RWPE1 (cell line): ENCODE results near the gene CCDC91.

ENCODE experiments used
- CTCF ChIA-PET: fragments of 350-600 bp; sonication (Branson Sonifier 250); formaldehyde crosslinking; extraction: SDS; loops from one replicate; lab custom pipeline; 2021; lab: Yijun Ruan, JAX
- POLR2A ChIA-PET: fragments of 400-600 bp; formaldehyde crosslinking; extraction: SDS; loops from one replicate; lab custom pipeline; 2020; ENCODE audit warnings: antibody characterized with exemption; ENCODE audit not compliant: low non-redundant PET; lab: Yijun Ruan, JAX
- DNase-seq: peaks from one replicate; pipeline ENCODE4 v3.0.0; 2012; ENCODE audit warnings: low spot score
- H3K27ac ChIP-seq: fragments of 450-650 bp; 2 replicates; pipeline ENCODE4 v1.5.1; 2017
- TF ChIP-seq, protein P1 (sequence below): fragments of 450-650 bp; conservative IDR thresholded peaks from 2 replicates; pipeline ENCODE4 v1.5.1; 2017; ENCODE audit warnings: low read depth, mild to moderate bottlenecking

Gene CCDC91

GRCh38 chr12:28413460-28414109, 223.3 kb downstream of the CCDC91 start:
- TF ChIP-seq, protein P1, sequence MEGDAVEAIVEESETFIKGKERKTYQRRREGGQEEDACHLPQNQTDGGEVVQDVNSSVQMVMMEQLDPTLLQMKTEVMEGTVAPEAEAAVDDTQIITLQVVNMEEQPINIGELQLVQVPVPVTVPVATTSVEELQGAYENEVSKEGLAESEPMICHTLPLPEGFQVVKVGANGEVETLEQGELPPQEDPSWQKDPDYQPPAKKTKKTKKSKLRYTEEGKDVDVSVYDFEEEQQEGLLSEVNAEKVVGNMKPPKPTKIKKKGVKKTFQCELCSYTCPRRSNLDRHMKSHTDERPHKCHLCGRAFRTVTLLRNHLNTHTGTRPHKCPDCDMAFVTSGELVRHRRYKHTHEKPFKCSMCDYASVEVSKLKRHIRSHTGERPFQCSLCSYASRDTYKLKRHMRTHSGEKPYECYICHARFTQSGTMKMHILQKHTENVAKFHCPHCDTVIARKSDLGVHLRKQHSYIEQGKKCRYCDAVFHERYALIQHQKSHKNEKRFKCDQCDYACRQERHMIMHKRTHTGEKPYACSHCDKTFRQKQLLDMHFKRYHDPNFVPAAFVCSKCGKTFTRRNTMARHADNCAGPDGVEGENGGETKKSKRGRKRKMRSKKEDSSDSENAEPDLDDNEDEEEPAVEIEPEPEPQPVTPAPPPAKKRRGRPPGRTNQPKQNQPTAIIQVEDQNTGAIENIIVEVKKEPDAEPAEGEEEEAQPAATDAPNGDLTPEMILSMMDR, result no peak
- H3K27ac ChIP-seq, result no peak overlapping the region
- CTCF ChIA-PET, result no interaction called here

DNA sequence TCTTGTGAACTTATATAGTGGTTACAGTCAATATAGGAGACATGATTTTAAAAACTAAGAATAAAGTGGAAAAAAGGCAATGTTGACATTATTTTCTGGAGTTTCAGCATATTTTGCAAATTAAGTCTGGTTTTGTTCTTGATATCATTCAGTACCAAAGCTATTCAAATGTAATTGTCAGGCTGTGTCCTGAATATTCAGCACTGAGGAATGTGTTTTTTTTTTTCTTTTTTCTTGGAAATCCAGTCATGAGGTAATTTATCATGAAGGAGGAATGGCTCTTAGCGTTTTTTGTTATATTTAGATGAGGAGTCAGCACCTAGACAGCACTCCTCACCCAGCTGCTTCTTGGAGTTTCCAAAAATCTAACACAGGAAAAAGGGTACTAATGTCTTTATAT, 225.5 kb downstream of the CCDC91 start:
- CTCF ChIA-PET, result interaction anchor here (0.7 kb wide), 1 partner anchor 60 kb away, joined by 3 read pairs; no protein-coding TSS in a partner anchor
- DNase-seq, result no peak
- TF ChIP-seq, protein P1, result no peak
- H3K27ac ChIP-seq, result no peak overlapping the region
- POLR2A ChIA-PET, result no interaction called here

More at GRCh38 chr12:28413460-28414109, 223.3 kb downstream of the CCDC91 start:
- no peak for DNase-seq
- POLR2A ChIA-PET, result no interaction called here

DNA sequence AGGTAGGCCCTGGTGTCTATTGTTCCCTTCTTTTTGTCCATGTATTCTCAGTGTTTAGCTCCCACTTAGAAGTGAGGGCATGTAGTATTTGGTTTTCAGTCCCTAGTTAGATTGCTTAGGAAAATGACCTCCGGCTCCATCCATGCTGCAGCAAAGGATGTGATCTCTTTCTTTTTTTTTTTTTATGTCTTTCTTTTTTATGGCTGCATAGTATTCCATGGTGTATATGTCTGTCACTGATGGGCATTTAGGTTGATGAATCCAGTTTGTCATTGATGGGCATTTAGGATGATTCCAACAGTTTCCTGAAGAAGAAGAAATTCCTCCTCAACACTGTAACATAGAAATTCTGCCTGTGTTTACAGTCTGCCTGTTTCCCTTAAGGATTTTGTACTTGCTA, 231.1 kb downstream of the CCDC91 start:
- CTCF ChIA-PET, result no interaction called here
- POLR2A ChIA-PET, result no interaction called here
- no peak for DNase-seq
- TF ChIP-seq, protein P1, result no peak
- no peak overlapping the region for H3K27ac ChIP-seq

GRCh38 chr12:28424965-28425364, 234.7 kb downstream of the CCDC91 start:
- TF ChIP-seq, protein P1, result no peak
- POLR2A ChIA-PET, result no interaction called here
- no peak overlapping the region for H3K27ac ChIP-seq
- no peak for DNase-seq
- CTCF ChIA-PET, result no interaction called here

DNA sequence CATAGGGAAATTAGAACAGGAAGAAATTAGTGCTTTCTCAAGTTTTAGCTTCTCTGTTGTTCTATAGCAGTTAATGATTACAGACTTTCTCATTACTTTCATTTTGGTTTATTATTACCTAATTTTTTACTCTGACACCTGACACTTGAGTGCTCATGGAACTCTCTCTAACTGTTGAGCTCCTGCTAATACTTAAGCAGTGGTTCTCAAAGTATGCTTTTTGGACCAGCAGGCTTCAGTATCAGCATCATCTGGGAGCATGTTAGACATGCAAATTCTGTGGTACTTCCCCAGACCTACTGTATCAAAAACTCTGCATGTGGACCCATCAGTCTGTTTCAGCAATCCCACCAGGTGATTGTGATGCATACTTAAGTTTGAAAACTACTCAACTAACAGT, 235.3 kb downstream of the CCDC91 start:
- TF ChIP-seq, protein P1, result no peak
- ChIA-PET POLR2A (no interaction called here), CTCF (no interaction called here)
- DNase-seq, result no peak
- H3K27ac ChIP-seq, result no peak overlapping the region

- no peak for DNase-seq
- CTCF ChIA-PET, result no interaction called here
- POLR2A ChIA-PET, result no interaction called here
- TF ChIP-seq, protein P1, result no peak
- H3K27ac ChIP-seq, result no peak overlapping the region
Observed at GRCh38 chr12:28427046-28427445, 236.8 kb downstream of the CCDC91 start.
